Nucleus accumbens (tissue), 56 donors: ENCODE measurements around the gene ABCA3.

Experiments
- DNase-seq, 56 donors: peaks; one replicate each; lab custom pipeline; 2025; lab: John Stamatoyannopoulos, UW

ABCA3 gene

GRCh38 chr16:2323701-2324100, 16.8 kb downstream of the ABCA3 start:
- DNase-seq = no peak

- no peak for DNase-seq
Measured at GRCh38 chr16:2319606-2320005, 20.9 kb downstream of the ABCA3 start.

GRCh38 chr16:2317231-2318020, 23.1 kb downstream of the ABCA3 start:
- DNase-seq = no peak

GRCh38 chr16:2308089-2308962, 32.2 kb downstream of the ABCA3 start:
- no peak for DNase-seq

GRCh38 chr16:2299915-2300192, 40.7 kb downstream of the ABCA3 start:
- DNase-seq = no peak

- no peak for DNase-seq
Measured at GRCh38 chr16:2299121-2299914, 41.2 kb downstream of the ABCA3 start.

- DNase-seq = no peak
Measured at GRCh38 chr16:2298621-2299020, 41.9 kb downstream of the ABCA3 start.

- no peak for DNase-seq
Measured at GRCh38 chr16:2297506-2297860, 43.0 kb downstream of the ABCA3 start.

GRCh38 chr16:2296661-2297505, 43.6 kb downstream of the ABCA3 start:
- peak in 3 of 56 donors; percentile 1 to 11 (median 7) for DNase-seq

GRCh38 chr16:2295056-2295798, 45.3 kb downstream of the ABCA3 start:
- DNase-seq = peak in 37 of 56 donors; percentile 8 to 84 (median 51)

- DNase-seq = no peak
Measured at GRCh38 chr16:2292221-2292620, 48.3 kb downstream of the ABCA3 start.

GRCh38 chr16:2289282-2289681, 51.2 kb downstream of the ABCA3 start:
- no peak for DNase-seq

- DNase-seq = no peak
Measured at GRCh38 chr16:2288726-2289125, 51.8 kb downstream of the ABCA3 start.

GRCh38 chr16:2287916-2288547, 52.5 kb downstream of the ABCA3 start:
- DNase-seq = no peak

- DNase-seq = no peak
Measured at GRCh38 chr16:2286550-2286949, 54.0 kb downstream of the ABCA3 start.

GRCh38 chr16:2285731-2286191, 54.8 kb downstream of the ABCA3 start:
- no peak for DNase-seq

GRCh38 chr16:2284797-2285576, 55.5 kb downstream of the ABCA3 start:
- no peak for DNase-seq
